Esophagus mucosa (tissue), 1 donor: ENCODE results near the gene PIEZO2. TPM values are rescaled to one million over a fixed set of nuclear protein-coding genes. Genes with fewer than 3 reads are reported as not detected.

Experiments used
- ATAC-seq: fragments of 200-7000 bp; cut with Tn5 transposase; one replicate; pipeline ENCODE4 v1.9.1; 2020
- total RNA-seq: library from RNA; stranded (reverse); gene quantifications from one replicate; pipeline ENCODE4 v1.2.4, GENCODE V29; 2023
- donor health status: DM: yes; HTN: yes; CAD: no.

The PIEZO2 gene
- total RNA-seq, 1 donor from 2014 or later, result 0.76 TPM

- ATAC-seq, result no peak
Measured at GRCh38 chr18:10775026-10775425, 374.3 kb downstream of the PIEZO2 start.

GRCh38 chr18:10771053-10771709 is 378.2 kb downstream of the PIEZO2 start:
- no peak for ATAC-seq

GRCh38 chr18:10770264-10770663 is 379.1 kb downstream of the PIEZO2 start:
- no peak for ATAC-seq

GRCh38 chr18:10768221-10768620 is 381.1 kb downstream of the PIEZO2 start:
- no peak for ATAC-seq

- ATAC-seq, result no peak
Measured at GRCh38 chr18:10767658-10768057, 381.7 kb downstream of the PIEZO2 start.

- ATAC-seq, result no peak
Measured at GRCh38 chr18:10760986-10761385, 388.4 kb downstream of the PIEZO2 start.

GRCh38 chr18:10759241-10759640 is 390.1 kb downstream of the PIEZO2 start:
- ATAC-seq, result peak; percentile 74

GRCh38 chr18:10757946-10758345 is 391.4 kb downstream of the PIEZO2 start:
- ATAC-seq, result no peak

GRCh38 chr18:10757349-10757748 is 392.0 kb downstream of the PIEZO2 start:
- ATAC-seq, result no peak

- no peak for ATAC-seq
Measured at GRCh38 chr18:10755855-10756254, 393.5 kb downstream of the PIEZO2 start.

- no peak for ATAC-seq
Measured at GRCh38 chr18:10754128-10754527, 395.2 kb downstream of the PIEZO2 start.

- no peak for ATAC-seq
Measured at GRCh38 chr18:10752382-10752781, 397.0 kb downstream of the PIEZO2 start.

- no peak for ATAC-seq
Measured at GRCh38 chr18:10751653-10752052, 397.7 kb downstream of the PIEZO2 start.

GRCh38 chr18:10750191-10751035 is 399.0 kb downstream of the PIEZO2 start:
- ATAC-seq, result no peak

- no peak for ATAC-seq
Measured at GRCh38 chr18:10748641-10749040, 400.7 kb downstream of the PIEZO2 start.

GRCh38 chr18:10745971-10746370 is 403.4 kb downstream of the PIEZO2 start:
- no peak for ATAC-seq

GRCh38 chr18:10745219-10745618 is 404.1 kb downstream of the PIEZO2 start:
- ATAC-seq, result no peak

GRCh38 chr18:10743766-10744165 is 405.6 kb downstream of the PIEZO2 start:
- no peak for ATAC-seq

- no peak for ATAC-seq
Measured at GRCh38 chr18:10739152-10739551, 410.2 kb downstream of the PIEZO2 start.

- ATAC-seq, result no peak
Measured at GRCh38 chr18:10736984-10737383, 412.4 kb downstream of the PIEZO2 start.

GRCh38 chr18:10732990-10733389 is 416.4 kb downstream of the PIEZO2 start:
- no peak for ATAC-seq

GRCh38 chr18:10727477-10727876 is 421.9 kb downstream of the PIEZO2 start:
- ATAC-seq, result no peak

GRCh38 chr18:10726198-10727068 is 422.9 kb downstream of the PIEZO2 start:
- ATAC-seq, result peak; percentile 83
